NCI-H2029 treated with DMSO at 0.1 percent for 48 hours (cell line): ENCODE data around the gene NDNF.

ENCODE experiments used
- DNase-seq: peaks from one replicate; lab custom pipeline; 2025; lab: John Stamatoyannopoulos, UW

Gene NDNF

GRCh38 chr4:121072224-121073003 lies at the start of gene NDNF:
Gene NDNF, minus strand, starts transcription at chr4:121072535. Its CDS starts 26,698 bp downstream, at chr4:121045837.
- no peak for DNase-seq

GRCh38 chr4:121119715-121120114 lies 47.4 kb upstream of the NDNF start:
- no peak for DNase-seq

GRCh38 chr4:121118344-121118743 lies 46.0 kb upstream of the NDNF start:
- no peak for DNase-seq

- no peak for DNase-seq
Observed at GRCh38 chr4:121114756-121115155, 42.4 kb upstream of the NDNF start.

GRCh38 chr4:121112530-121112929 lies 40.2 kb upstream of the NDNF start:
- no peak for DNase-seq

- DNase-seq: peak; percentile 18
Observed at GRCh38 chr4:121108557-121108956, 36.2 kb upstream of the NDNF start.

- no peak for DNase-seq
Observed at GRCh38 chr4:121107507-121107906, 35.2 kb upstream of the NDNF start.

- no peak for DNase-seq
Observed at GRCh38 chr4:121100093-121100775, 27.9 kb upstream of the NDNF start.

GRCh38 chr4:121098266-121098665 lies 25.9 kb upstream of the NDNF start:
- no peak for DNase-seq

- no peak for DNase-seq
Observed at GRCh38 chr4:121096629-121097028, 24.3 kb upstream of the NDNF start.

- no peak for DNase-seq
Observed at GRCh38 chr4:121096191-121096590, 23.9 kb upstream of the NDNF start.

GRCh38 chr4:121094297-121094966 lies 22.1 kb upstream of the NDNF start:
- no peak for DNase-seq

- DNase-seq: no peak
Observed at GRCh38 chr4:121093261-121093660, 20.9 kb upstream of the NDNF start.

GRCh38 chr4:121091941-121092340 lies 19.6 kb upstream of the NDNF start:
- no peak for DNase-seq

GRCh38 chr4:121088867-121089266 lies 16.5 kb upstream of the NDNF start:
- DNase-seq: no peak

- DNase-seq: no peak
Observed at GRCh38 chr4:121079376-121079775, 7.0 kb upstream of the NDNF start.

GRCh38 chr4:121077496-121077895 lies 5.2 kb upstream of the NDNF start:
- no peak for DNase-seq

- DNase-seq: no peak
Observed at GRCh38 chr4:121076416-121076815, 4.1 kb upstream of the NDNF start.

- no peak for DNase-seq
Observed at GRCh38 chr4:121073672-121074381, 1.5 kb upstream of the NDNF start.

- DNase-seq: no peak
Observed at GRCh38 chr4:121073004-121073435, 685 bp upstream of the NDNF start.

- no peak for DNase-seq
Observed at GRCh38 chr4:121071640-121072223, 603 bp downstream of the NDNF start.
